ENCODE data around the gene MAP3K10. TPM values are rescaled to one million over a fixed set of nuclear protein-coding genes. Genes with fewer than 3 reads are reported as not detected.

Gene MAP3K10
- total and polyA plus RNA-seq, 2 donors from 2014 or later: 15.0 to 17.3 TPM

DNA sequence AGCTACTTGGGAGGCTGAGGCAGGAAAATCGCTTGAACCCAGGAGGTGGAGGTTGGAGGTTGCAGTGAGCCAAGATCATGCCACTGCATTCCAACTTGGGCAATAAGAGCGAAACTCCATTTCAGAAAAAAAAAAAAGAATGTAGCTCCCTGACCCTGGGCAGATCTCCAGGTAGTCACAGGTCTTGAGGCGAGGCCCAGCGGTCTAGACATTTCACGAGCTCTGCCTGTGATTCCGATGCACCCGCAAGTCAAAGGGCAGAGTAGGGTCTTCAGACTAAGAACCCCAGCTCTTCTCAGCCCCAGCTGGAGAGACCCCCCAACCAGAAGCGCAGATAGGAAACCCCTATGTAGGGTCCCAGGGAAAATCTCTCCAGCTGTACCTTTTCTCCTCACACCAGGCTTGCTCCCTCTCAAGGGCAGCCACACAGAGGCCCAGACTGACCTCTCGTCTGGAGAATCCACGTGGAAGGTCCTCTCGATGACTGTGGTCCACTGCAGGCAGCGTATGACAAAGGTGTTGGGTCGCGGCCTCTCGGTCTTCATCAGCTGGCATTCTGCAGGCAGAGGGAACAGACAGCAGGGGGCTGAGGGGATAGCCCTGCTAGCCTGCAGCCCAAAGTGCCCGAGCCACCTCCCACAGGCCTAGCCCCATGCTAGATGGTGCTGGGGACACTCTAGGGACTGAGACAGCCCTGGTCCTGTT, 63.6 kb downstream of the MAP3K10 start:
- DNase-seq (peak in 1 of 5 donors; percentile 54), FAIRE-seq (no peak)
- Histone ChIP-seq H3K36me3 (ENCODE audit: control insufficient read depth in 2 of 3, insufficient read depth in 3 of 3, low read length in 3 of 3) (peaks cover 3 to 22% (median 9%) of the 10 kb centered on the region in 3 donors), H3K27ac (ENCODE audit: low read depth in 2 of 2, low read length in 2 of 2) (peak overlapping the region in 1 of 2 donors; percentile 86), H3K9ac (ENCODE audit: low read length in 3 of 3) (no peak overlapping the region), H3K9me3 (ENCODE audit: control insufficient read depth in 2 of 3, insufficient read depth in 1 of 3, low read length in 3 of 3) (no peaks in the 10 kb centered on the region), H3K4me1 (ENCODE audit: control insufficient read depth in 2 of 3, insufficient read depth in 2 of 3, low read depth in 1 of 3, low read length in 3 of 3) (peaks cover 0 to 16% (median 9%) of the 10 kb centered on the region in 3 donors), H3K4me3 (ENCODE audit: low read length in 3 of 3) (no peak overlapping the region), H3K27me3 (ENCODE audit: control insufficient read depth, insufficient read depth, low read length) (no peaks in the 10 kb centered on the region)
- TF ChIP-seq, protein P1, sequence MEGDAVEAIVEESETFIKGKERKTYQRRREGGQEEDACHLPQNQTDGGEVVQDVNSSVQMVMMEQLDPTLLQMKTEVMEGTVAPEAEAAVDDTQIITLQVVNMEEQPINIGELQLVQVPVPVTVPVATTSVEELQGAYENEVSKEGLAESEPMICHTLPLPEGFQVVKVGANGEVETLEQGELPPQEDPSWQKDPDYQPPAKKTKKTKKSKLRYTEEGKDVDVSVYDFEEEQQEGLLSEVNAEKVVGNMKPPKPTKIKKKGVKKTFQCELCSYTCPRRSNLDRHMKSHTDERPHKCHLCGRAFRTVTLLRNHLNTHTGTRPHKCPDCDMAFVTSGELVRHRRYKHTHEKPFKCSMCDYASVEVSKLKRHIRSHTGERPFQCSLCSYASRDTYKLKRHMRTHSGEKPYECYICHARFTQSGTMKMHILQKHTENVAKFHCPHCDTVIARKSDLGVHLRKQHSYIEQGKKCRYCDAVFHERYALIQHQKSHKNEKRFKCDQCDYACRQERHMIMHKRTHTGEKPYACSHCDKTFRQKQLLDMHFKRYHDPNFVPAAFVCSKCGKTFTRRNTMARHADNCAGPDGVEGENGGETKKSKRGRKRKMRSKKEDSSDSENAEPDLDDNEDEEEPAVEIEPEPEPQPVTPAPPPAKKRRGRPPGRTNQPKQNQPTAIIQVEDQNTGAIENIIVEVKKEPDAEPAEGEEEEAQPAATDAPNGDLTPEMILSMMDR (IDR thresholded peaks at IDR 0.05; ENCODE audit: borderline replicate concordance, extremely low read depth, insufficient read depth): no peak
- intact Hi-C loops (cut with DNase I): no loop called here

DNA sequence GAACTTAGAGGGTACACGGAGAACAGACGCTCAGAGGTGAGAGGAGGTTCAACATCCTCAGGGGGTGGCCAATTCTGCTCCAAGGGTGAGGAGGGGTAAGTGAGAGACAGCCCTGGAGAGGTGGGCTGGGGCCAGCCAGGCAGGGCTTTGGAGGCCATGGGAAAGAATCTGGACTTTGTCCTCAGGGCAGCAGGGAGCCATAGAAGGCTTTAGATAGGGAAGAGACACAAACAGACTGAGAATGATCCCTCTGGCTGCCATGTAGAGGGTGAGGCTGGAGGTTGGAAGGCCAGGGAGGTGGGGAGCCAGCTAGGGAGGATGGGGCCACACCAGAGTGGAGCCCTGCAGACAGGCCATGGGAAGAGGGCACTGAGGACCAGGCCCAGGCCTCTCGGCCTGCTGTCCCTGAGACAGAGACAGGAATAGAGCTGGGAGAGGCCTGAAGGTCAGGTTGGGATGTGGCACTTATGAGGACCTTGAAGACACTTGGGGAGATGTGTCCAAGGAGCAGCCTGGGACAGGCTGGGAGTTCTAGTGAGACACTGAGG, 64.5 kb downstream of the MAP3K10 start:
- DNase-seq: peak in 1 of 5 donors; percentile 43
- peaks cover 0 to 16% (median 9%) of the 10 kb centered on the region in 3 donors for H3K4me1 ChIP-seq (ENCODE audit: control insufficient read depth in 2 of 3, insufficient read depth in 2 of 3, low read depth in 1 of 3, low read length in 3 of 3)
- peak overlapping the region in 1 of 3 donors; percentile 44 for H3K9ac ChIP-seq (ENCODE audit: low read length in 3 of 3)
- H3K9me3 ChIP-seq (ENCODE audit: control insufficient read depth in 2 of 3, insufficient read depth in 1 of 3, low read length in 3 of 3): no peaks in the 10 kb centered on the region
- FAIRE-seq: no peak
- no peaks in the 10 kb centered on the region for H3K27me3 ChIP-seq (ENCODE audit: control insufficient read depth, insufficient read depth, low read length)
- intact Hi-C loops (cut with DNase I): no loop called here
- TF ChIP-seq, protein P1 (IDR thresholded peaks at IDR 0.05; ENCODE audit: borderline replicate concordance, extremely low read depth, insufficient read depth): no peak
- H3K27ac ChIP-seq (ENCODE audit: low read depth in 2 of 2, low read length in 2 of 2): peak overlapping the region; percentile 79 to 86
- H3K4me3 ChIP-seq (ENCODE audit: low read length in 3 of 3): no peak overlapping the region
- H3K36me3 ChIP-seq (ENCODE audit: control insufficient read depth in 2 of 3, insufficient read depth in 3 of 3, low read length in 3 of 3): peaks cover 2 to 22% (median 9%) of the 10 kb centered on the region in 3 donors

DNA sequence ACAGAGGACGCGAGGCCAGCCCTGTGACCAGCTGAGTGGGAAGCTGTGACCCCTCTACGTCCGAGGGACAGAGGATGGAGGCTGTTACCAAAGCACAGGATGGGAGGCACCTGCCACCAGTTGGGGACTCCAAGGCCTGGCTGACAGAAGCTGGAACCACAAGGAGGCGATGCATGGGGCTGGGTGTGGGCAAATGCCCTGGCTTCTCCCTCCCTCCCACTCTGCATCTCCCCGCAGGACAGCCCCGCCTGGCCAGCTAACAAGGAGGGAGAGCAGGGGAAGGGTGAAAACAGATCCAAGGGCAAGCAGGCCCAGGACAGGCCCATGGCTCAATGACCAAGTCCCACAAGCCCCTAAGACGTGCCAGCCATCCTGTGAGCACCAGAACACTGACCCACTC, 65.3 kb downstream of the MAP3K10 start:
- H3K9me3 ChIP-seq (ENCODE audit: control insufficient read depth in 2 of 3, insufficient read depth in 1 of 3, low read length in 3 of 3): no peaks in the 10 kb centered on the region
- H3K36me3 ChIP-seq (ENCODE audit: control insufficient read depth in 2 of 3, insufficient read depth in 3 of 3, low read length in 3 of 3): peaks cover 2 to 22% (median 9%) of the 10 kb centered on the region in 3 donors
- DNase-seq: peak in 1 of 5 donors; percentile 78
- TF ChIP-seq, protein P1 (IDR thresholded peaks at IDR 0.05; ENCODE audit: borderline replicate concordance, extremely low read depth, insufficient read depth): no peak
- no peak overlapping the region for H3K4me3 ChIP-seq (ENCODE audit: low read length in 3 of 3)
- no peak for FAIRE-seq
- H3K27me3 ChIP-seq (ENCODE audit: control insufficient read depth, insufficient read depth, low read length): no peaks in the 10 kb centered on the region
- intact Hi-C loops (cut with DNase I): no loop called here
- peak overlapping the region in 1 of 3 donors; percentile 44 for H3K9ac ChIP-seq (ENCODE audit: low read length in 3 of 3)
- H3K4me1 ChIP-seq (ENCODE audit: control insufficient read depth in 2 of 3, insufficient read depth in 2 of 3, low read depth in 1 of 3, low read length in 3 of 3): peaks cover 0 to 16% (median 9%) of the 10 kb centered on the region in 3 donors
- H3K27ac ChIP-seq (ENCODE audit: low read depth in 2 of 2, low read length in 2 of 2): peak overlapping the region; percentile 79 to 86
